HepG2 (cell line): Measurements from ENCODE around the gene CCDC183. TPM values are rescaled to one million over a fixed set of nuclear protein-coding genes. Genes with fewer than 3 reads are reported as not detected.

ENCODE experiments used
- ARNT2 ChIP-seq: sonication (generic); formaldehyde crosslinking; IDR thresholded peaks from 2 replicates; pipeline ENCODE4 v1.8.0; 2022; ENCODE audit warnings: mild to moderate bottlenecking, low read depth, missing genetic modification reagents, moderate library complexity
- CENPX ChIP-seq: sonication (generic); formaldehyde crosslinking; IDR thresholded peaks from 2 replicates; pipeline ENCODE4 v1.9.0; 2021; ENCODE audit warnings: mild to moderate bottlenecking, missing genetic modification reagents, moderate library complexity
- FOXK1 ChIP-seq: sonication (generic); formaldehyde crosslinking; IDR thresholded peaks from 2 replicates; pipeline ENCODE4 v1.4.0; 2020; ENCODE audit warnings: low read depth, missing genetic modification reagents, borderline replicate concordance
- FOXM1 ChIP-seq: sonication (generic); formaldehyde crosslinking; IDR thresholded peaks from 2 replicates; pipeline ENCODE4 v1.5.0; 2020; ENCODE audit warnings: missing genetic modification reagents
- MIXL1 ChIP-seq: IDR thresholded peaks from 2 replicates; pipeline ENCODE4 v1.6.1; 2016
- MTA3 ChIP-seq: sonication (generic); formaldehyde crosslinking; IDR thresholded peaks from 2 replicates; pipeline ENCODE4 v1.4.0; 2020; ENCODE audit warnings: missing genetic modification reagents
- MTF1 ChIP-seq: sonication (generic); formaldehyde crosslinking; IDR thresholded peaks from 2 replicates; pipeline ENCODE4 v1.5.0; 2020; ENCODE audit warnings: missing genetic modification reagents
- PHF8 ChIP-seq: sonication (generic); formaldehyde crosslinking; IDR thresholded peaks from 2 replicates; pipeline ENCODE4 v1.5.0; 2020; ENCODE audit warnings: missing genetic modification reagents
- RELA ChIP-seq: sonication (generic); formaldehyde crosslinking; IDR thresholded peaks from 2 replicates; pipeline ENCODE4 v1.4.0; 2020; ENCODE audit warnings: missing genetic modification reagents
- TBL1XR1 ChIP-seq: fragments of 150-350 bp; IDR thresholded peaks from 2 replicates; pipeline ENCODE4 v1.6.1; 2014; ENCODE audit warnings: borderline replicate concordance, low read length; ENCODE audit not compliant: partially characterized antibody
- TBX3 ChIP-seq: fragments of 450-650 bp; IDR thresholded peaks from 2 replicates; pipeline ENCODE4 v1.6.1; 2017; ENCODE audit warnings: antibody characterized with exemption, mild to moderate bottlenecking, inconsistent platforms, borderline replicate concordance
- ZFP82 ChIP-seq: sonication (generic); formaldehyde crosslinking; IDR thresholded peaks from 2 replicates; pipeline ENCODE4 v1.5.1; 2020; ENCODE audit warnings: mild to moderate bottlenecking, missing genetic modification reagents, borderline replicate concordance
- ZNF569 ChIP-seq: sonication (generic); formaldehyde crosslinking; IDR thresholded peaks from 2 replicates; pipeline ENCODE4 v1.5.0; 2020; ENCODE audit warnings: mild to moderate bottlenecking, missing genetic modification reagents, moderate library complexity, borderline replicate concordance
- ZNF709 ChIP-seq: sonication (generic); formaldehyde crosslinking; IDR thresholded peaks from 2 replicates; pipeline ENCODE4 v1.5.0; 2020; ENCODE audit warnings: mild to moderate bottlenecking, missing genetic modification reagents
- ZNF766 ChIP-seq: sonication (generic); formaldehyde crosslinking; IDR thresholded peaks from 2 replicates; pipeline ENCODE4 v1.5.0; 2020; ENCODE audit warnings: missing genetic modification reagents, borderline replicate concordance
- polyA plus RNA-seq, 8 experiments: library from polyadenylated mRNA; depleted of rRNA in 3 of 8; stranded (reverse) in 7 of 8; unstranded in 1 of 8; fragments of >200 nt; fragmentation: Illumina TruSeq in 4 of 8; extraction: Trizol in 4 of 8; gene quantifications; 2 replicates each; pipeline versions ENCODE4 v1.2.1 to v1.2.3, GENCODE V29; 2011 to 2016; ENCODE audit warnings: low read depth in 4 of 8, missing spikeins in 1 of 8, mixed read lengths in 1 of 8; ENCODE audit not compliant: insufficient read depth in 1 of 8
- total RNA-seq, 5 experiments: library from RNA; depleted of rRNA; stranded (reverse); fragments of >200 nt; fragmentation: Illumina TruSeq; extraction: Trizol; gene quantifications; 2 replicates each; pipeline ENCODE4 v1.2.3, GENCODE V29; 2016; ENCODE audit warnings: low read depth in 1 of 5
- TF ChIP-seq, protein P1 (sequence below): sonication (generic); formaldehyde crosslinking; IDR thresholded peaks from 2 replicates; pipeline ENCODE4 v1.5.0; 2020; ENCODE audit warnings: mild to moderate bottlenecking, missing genetic modification reagents
- TF ChIP-seq, protein P2 (sequence below): sonication (generic); formaldehyde crosslinking; IDR thresholded peaks from 2 replicates; pipeline ENCODE4 v1.4.0; 2020; ENCODE audit warnings: mild to moderate bottlenecking, missing genetic modification reagents
- TF ChIP-seq, protein P3 (sequence below): sonication (generic); formaldehyde crosslinking; IDR thresholded peaks from 2 replicates; pipeline ENCODE4 v1.8.0; 2022; ENCODE audit warnings: missing genetic modification reagents, mild to moderate bottlenecking, inconsistent platforms, borderline replicate concordance
- TF ChIP-seq, protein P4 (sequence below), 2 experiments: sonication (generic) in 1 of 2; formaldehyde crosslinking in 1 of 2; IDR thresholded peaks; 2 replicates each; pipeline versions ENCODE4 v1.4.0 to v1.6.1; 2018 to 2020; ENCODE audit warnings: missing genetic modification reagents in 2 of 2, borderline replicate concordance in 1 of 2, low read depth in 1 of 2, mild to moderate bottlenecking in 1 of 2, missing biosample characterization in 1 of 2
- TF ChIP-seq, protein P5 (sequence below): IDR thresholded peaks from 2 replicates; pipeline ENCODE4 v1.6.1; 2016; ENCODE audit warnings: missing biosample characterization, missing genetic modification reagents, low read depth

Gene CCDC183
- total and polyA plus RNA-seq, 2 of the 13 experiments (the other 11 are each of a cell fraction or from before 2014, with no cell fraction given), result 5.0 to 66.4 TPM

DNA sequence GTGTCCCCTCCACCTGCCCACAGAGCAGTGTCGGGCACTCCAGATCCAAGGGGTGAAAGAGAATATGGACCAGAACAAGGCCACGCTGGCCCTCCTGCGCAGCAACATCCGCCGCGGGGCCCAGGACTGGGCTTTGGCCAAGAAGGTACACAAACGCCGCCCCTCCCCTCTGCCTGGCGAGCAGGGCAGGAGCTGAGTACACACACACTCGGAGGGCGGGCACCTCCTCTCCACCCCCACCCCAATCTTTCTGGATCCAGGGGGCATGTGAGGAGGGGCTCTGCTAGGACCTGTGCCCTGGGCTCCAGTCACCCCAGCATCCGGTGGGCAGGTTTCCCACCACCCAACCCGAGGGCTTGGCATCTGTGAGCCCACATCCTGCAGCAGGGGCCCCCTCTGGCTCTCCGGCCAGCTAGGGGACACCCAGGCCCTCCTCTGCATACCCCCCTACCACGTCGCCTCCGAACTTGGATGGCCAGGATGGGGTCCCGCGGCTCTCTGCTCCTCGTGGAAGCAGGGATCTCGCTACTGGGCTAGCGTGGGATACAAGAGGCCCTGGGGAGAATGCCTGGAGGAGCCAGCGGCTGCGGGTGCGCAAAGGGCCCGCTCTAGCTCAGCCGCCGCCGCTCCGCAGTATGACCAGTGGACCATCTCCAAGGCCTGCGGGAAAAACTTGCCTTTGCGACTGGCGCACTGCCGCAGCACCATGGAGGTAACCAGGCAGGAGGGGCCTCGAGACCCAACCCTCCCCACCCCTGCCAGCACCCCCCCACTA, 3.1 kb downstream of the CCDC183 start (continued):
- TF ChIP-seq, protein P1, sequence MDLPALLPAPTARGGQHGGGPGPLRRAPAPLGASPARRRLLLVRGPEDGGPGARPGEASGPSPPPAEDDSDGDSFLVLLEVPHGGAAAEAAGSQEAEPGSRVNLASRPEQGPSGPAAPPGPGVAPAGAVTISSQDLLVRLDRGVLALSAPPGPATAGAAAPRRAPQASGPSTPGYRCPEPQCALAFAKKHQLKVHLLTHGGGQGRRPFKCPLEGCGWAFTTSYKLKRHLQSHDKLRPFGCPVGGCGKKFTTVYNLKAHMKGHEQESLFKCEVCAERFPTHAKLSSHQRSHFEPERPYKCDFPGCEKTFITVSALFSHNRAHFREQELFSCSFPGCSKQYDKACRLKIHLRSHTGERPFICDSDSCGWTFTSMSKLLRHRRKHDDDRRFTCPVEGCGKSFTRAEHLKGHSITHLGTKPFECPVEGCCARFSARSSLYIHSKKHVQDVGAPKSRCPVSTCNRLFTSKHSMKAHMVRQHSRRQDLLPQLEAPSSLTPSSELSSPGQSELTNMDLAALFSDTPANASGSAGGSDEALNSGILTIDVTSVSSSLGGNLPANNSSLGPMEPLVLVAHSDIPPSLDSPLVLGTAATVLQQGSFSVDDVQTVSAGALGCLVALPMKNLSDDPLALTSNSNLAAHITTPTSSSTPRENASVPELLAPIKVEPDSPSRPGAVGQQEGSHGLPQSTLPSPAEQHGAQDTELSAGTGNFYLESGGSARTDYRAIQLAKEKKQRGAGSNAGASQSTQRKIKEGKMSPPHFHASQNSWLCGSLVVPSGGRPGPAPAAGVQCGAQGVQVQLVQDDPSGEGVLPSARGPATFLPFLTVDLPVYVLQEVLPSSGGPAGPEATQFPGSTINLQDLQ (CRISPR knock-in tag), result 0 out of 2 replicates have a peak, but pooled peaks have one; percentile 79
- TF ChIP-seq TBX3 (no peak), PHF8 (peak; percentile 76), ZNF709 (CRISPR knock-in tag) (no peak), ARNT2 (CRISPR knock-in tag) (no peak), ZFP82 (CRISPR knock-in tag) (no peak), RELA (CRISPR knock-in tag) (no peak), MTA3 (CRISPR knock-in tag) (no peak), CENPX (CRISPR knock-in tag) (no peak), MIXL1 (CRISPR knock-in tag) (peak; percentile 90), FOXM1 (no peak), ZNF766 (CRISPR knock-in tag) (peak; percentile 89), ZNF569 (CRISPR knock-in tag) (peak; percentile 91; the same call in 1 of the 2 replicates), FOXK1 (peak; percentile 64; the same call in 1 of the 2 replicates), TBL1XR1 (no peak), MTF1 (0 out of 2 replicates have a peak, but pooled peaks have one; percentile 16)
- TF ChIP-seq, protein P2, sequence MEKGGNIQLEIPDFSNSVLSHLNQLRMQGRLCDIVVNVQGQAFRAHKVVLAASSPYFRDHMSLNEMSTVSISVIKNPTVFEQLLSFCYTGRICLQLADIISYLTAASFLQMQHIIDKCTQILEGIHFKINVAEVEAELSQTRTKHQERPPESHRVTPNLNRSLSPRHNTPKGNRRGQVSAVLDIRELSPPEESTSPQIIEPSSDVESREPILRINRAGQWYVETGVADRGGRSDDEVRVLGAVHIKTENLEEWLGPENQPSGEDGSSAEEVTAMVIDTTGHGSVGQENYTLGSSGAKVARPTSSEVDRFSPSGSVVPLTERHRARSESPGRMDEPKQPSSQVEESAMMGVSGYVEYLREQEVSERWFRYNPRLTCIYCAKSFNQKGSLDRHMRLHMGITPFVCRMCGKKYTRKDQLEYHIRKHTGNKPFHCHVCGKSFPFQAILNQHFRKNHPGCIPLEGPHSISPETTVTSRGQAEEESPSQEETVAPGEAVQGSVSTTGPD (CRISPR knock-in tag), result peak; percentile 85
- TF ChIP-seq, protein P3, sequence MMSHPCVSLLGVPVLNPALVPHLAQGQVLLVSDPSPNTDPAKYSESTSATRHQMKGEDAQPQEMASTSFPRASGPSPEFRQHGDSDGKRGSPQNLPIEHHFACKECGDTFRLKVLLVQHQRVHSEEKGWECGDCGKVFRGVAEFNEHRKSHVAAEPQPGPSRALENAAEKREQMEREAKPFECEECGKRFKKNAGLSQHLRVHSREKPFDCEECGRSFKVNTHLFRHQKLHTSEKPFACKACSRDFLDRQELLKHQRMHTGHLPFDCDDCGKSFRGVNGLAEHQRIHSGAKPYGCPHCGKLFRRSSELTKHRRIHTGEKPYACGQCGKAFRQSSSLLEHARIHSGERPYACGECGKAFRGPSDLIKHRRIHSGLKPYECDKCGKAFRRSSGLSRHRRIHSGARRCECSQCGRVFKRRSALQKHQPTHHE (CRISPR knock-in tag), result no peak; the same call in none of the 2 replicates
- TF ChIP-seq, protein P4, sequence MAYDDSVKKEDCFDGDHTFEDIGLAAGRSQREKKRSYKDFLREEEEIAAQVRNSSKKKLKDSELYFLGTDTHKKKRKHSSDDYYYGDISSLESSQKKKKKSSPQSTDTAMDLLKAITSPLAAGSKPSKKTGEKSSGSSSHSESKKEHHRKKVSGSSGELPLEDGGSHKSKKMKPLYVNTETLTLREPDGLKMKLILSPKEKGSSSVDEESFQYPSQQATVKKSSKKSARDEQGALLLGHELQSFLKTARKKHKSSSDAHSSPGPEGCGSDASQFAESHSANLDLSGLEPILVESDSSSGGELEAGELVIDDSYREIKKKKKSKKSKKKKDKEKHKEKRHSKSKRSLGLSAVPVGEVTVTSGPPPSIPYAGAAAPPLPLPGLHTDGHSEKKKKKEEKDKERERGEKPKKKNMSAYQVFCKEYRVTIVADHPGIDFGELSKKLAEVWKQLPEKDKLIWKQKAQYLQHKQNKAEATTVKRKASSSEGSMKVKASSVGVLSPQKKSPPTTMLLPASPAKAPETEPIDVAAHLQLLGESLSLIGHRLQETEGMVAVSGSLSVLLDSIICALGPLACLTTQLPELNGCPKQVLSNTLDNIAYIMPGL (CRISPR knock-in tag; IDR thresholded peaks at IDR 0.05; ENCODE audit: borderline replicate concordance in 1 of 2, low read depth in 1 of 2), result peak; percentile 48 to 55; a peak in 2 of 4 replicates
- TF ChIP-seq, protein P5, sequence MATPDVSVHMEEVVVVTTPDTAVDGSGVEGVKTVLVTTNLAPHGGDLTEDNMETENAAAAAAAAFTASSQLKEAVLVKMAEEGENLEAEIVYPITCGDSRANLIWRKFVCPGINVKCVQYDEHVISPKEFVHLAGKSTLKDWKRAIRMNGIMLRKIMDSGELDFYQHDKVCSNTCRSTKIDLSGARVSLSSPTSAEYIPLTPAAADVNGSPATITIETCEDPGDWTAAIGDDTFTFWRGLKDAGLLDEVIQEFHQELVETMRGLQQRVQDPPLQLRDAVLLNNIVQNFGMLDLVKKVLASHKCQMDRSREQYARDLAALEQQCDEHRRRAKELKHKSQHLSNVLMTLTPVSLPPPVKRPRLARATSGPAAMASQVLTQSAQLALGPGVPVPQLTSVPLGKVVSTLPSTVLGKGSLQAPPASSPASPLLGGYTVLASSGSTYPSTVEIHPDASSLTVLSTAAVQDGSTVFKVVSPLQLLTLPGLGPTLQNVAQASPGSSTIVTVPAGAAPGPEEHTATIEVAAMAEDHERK (CRISPR knock-in tag), result no peak
